ENCODE data around the gene SERPINA5. TPM values are rescaled to one million over a fixed set of nuclear protein-coding genes. Genes with fewer than 3 reads are reported as not detected.
A peak's percentile ranks its signal among the peaks of the same experiment; 100 is the strongest.

The SERPINA5 gene
- polyA plus RNA-seq, 3 donors from 2014 or later = not detected

DNA sequence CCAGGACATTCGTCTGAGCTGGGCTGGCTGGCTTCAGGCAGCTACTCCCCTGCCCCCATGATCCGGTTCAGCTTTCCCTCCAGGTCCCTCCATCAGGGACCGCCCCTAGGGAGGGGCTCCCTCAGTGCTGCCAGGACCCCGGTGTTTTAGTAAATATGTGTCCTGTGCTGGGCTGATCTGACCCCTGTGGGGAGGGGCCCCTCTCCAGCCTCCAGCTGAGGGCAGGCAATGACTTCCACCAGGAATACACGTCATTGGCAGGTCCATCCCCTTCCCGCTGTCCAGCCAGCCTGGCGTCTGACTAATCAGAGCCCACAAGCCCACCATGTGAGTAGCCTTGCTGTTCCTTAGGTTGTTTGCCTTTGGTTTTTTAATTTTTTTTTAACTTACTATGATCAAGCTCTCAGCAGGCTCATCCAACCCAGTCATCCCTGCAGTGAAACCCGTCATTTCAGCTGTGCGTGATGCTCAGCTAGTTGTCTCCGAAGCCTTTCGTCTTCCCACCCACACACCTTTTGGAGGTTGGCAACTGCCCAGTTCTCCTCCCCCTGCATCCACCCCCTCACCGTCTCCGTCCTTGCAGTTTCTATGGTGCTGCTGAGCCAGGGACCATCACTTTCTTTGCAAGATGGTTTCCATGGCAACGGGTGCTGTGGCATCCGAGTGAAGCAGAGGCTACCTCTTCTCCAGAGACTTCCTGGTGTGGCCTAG lies 35.9 kb upstream of the SERPINA5 start:
- peaks cover 0 to 11% (median 9%) of the 10 kb centered on the region in 3 donors for H3K27me3 Mint-ChIP-seq (ENCODE audit: low read depth in 3 of 3)
- no peak overlapping the region for H3K27ac Mint-ChIP-seq
- no peaks in the 10 kb centered on the region for H3K9me3 Mint-ChIP-seq

GRCh38 chr14:94547151-94547680 lies 34.0 kb upstream of the SERPINA5 start:
- Mint-ChIP-seq H3K36me3 (no peaks in the 10 kb centered on the region), H3K27me3 (ENCODE audit: low read depth in 3 of 3) (peaks cover 0 to 11% (median 9%) of the 10 kb centered on the region in 3 donors), H3K9me3 (no peaks in the 10 kb centered on the region), H3K4me1 (no peaks in the 10 kb centered on the region), H3K4me3 (no peak overlapping the region), H3K27ac (no peak overlapping the region)
- DNase-seq = no peak

More for the DNA sequence above, 35.9 kb upstream of the SERPINA5 start:
- no peak overlapping the region for H3K4me3 Mint-ChIP-seq
- no peak for DNase-seq
- no peaks in the 10 kb centered on the region for H3K4me1 Mint-ChIP-seq
- H3K36me3 Mint-ChIP-seq = no peaks in the 10 kb centered on the region

DNA sequence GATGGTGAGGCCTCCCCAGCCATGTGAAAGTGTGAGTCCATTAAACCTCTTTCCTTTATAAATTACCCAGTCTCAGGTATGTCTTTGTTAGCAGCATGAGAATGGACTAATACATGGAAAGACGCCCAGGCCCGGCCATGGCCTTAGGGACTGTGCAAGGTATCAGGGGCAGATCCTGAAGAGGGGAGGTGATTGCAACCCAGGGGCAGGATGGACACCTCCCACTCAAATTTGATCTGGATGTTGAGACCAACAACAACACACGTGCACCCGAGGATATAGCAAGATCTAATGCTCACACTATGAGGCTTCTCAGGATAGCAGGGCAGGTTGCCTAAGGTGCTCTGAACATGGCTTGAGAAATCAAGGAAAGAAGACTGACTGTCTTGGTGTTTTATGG lies 33.5 kb upstream of the SERPINA5 start:
- peaks cover 0 to 11% (median 9%) of the 10 kb centered on the region in 3 donors for H3K27me3 Mint-ChIP-seq (ENCODE audit: low read depth in 3 of 3)
- H3K27ac Mint-ChIP-seq = no peak overlapping the region
- no peaks in the 10 kb centered on the region for H3K9me3 Mint-ChIP-seq
- DNase-seq = no peak
- H3K4me1 Mint-ChIP-seq = no peaks in the 10 kb centered on the region
- H3K36me3 Mint-ChIP-seq = no peaks in the 10 kb centered on the region
- no peak overlapping the region for H3K4me3 Mint-ChIP-seq

- no peak overlapping the region for H3K27ac Mint-ChIP-seq
- DNase-seq = no peak
- H3K36me3 Mint-ChIP-seq = no peaks in the 10 kb centered on the region
- no peak overlapping the region for H3K4me3 Mint-ChIP-seq
- peaks cover 0 to 2% (median 0%) of the 10 kb centered on the region in 6 donors for H3K9me3 Mint-ChIP-seq
- H3K4me1 Mint-ChIP-seq = no peaks in the 10 kb centered on the region
- peaks cover 0 to 12% (median 9%) of the 10 kb centered on the region in 3 donors for H3K27me3 Mint-ChIP-seq (ENCODE audit: low read depth in 3 of 3)
Observed at GRCh38 chr14:94548131-94548998, 32.9 kb upstream of the SERPINA5 start.

DNA sequence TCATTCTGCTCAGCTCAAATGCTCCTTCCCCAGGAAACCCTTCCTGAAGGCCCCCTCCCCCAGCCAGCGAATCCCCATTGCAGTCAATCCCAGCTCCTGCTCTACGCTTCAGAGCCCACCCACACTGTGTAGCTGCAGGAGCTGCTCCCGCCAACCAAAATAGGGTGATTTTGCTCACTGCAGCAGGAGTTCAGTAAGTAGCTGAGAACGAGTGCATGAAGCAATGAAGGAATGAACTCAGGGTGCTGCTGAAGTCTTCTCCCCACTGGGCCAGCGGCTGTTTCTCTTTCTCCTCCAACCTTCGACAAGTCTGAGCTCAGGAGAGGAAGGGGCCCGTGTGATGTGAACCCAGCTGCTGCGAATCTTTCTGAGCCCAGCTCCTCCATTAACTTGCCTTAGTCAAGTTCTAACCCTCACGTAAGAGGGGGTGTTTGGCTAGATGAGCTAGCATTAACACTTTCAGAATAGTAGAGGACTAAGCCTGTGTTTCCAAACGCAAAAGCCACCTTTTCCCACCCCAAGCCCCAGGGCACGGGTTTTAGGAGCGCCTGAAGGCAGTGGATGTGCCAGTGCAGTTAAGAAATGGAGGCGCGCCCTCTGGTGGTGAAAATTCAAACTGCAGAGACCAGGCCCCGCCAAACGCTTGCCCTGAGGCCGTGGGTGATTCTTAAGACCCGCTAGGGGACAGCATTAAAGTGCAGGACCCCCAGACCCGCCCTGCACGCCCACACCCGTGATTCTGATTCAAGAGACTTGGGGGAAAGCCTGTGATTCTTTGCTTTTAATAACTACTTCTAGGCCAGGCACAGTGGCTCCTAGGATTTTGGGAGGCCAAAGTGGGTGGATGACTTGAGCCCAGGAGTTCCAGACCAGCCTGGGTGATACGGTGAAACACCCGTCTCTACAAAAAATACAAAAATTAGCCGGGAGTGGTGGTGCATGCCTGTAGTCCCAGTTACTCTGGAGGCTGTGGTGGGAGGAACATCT lies 31.9 kb upstream of the SERPINA5 start:
- DNase-seq = peak; percentile 14 to 18 (median 18)
- Mint-ChIP-seq H3K9me3 (peaks cover 0 to 2% (median 0%) of the 10 kb centered on the region in 6 donors), H3K27ac (no peak overlapping the region), H3K36me3 (no peaks in the 10 kb centered on the region), H3K4me3 (no peak overlapping the region), H3K4me1 (no peaks in the 10 kb centered on the region), H3K27me3 (ENCODE audit: low read depth in 3 of 3) (peaks cover 0 to 16% (median 11%) of the 10 kb centered on the region in 3 donors)

GRCh38 chr14:94550041-94550440 lies 31.2 kb upstream of the SERPINA5 start:
- Mint-ChIP-seq H3K36me3 (no peaks in the 10 kb centered on the region), H3K27me3 (ENCODE audit: low read depth in 3 of 3) (peaks cover 0 to 17% (median 12%) of the 10 kb centered on the region in 3 donors), H3K9me3 (peaks cover 0 to 4% (median 0%) of the 10 kb centered on the region in 6 donors), H3K4me3 (no peak overlapping the region), H3K27ac (no peak overlapping the region), H3K4me1 (no peaks in the 10 kb centered on the region)
- DNase-seq = no peak

DNA sequence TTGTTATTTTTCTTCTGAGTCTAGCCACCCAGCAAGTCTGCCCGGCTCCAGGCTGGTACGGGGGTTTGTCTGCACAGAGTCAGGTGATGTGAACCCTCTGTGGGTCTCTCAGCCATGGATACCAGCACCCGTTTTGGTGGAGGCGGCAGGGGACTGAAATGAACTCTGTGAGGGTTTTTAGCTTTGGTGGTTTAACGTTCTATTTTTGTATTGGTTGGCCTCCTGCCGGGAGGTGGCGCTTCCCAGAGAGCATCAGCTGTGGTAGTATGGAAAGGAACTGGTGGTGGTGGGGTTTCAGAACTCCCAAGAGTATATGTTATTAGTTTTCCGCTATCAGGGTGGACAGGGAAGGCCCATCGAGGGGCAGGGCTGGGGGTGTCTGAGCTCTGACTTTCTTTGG lies 25.2 kb upstream of the SERPINA5 start:
- DNase-seq = no peak

DNA sequence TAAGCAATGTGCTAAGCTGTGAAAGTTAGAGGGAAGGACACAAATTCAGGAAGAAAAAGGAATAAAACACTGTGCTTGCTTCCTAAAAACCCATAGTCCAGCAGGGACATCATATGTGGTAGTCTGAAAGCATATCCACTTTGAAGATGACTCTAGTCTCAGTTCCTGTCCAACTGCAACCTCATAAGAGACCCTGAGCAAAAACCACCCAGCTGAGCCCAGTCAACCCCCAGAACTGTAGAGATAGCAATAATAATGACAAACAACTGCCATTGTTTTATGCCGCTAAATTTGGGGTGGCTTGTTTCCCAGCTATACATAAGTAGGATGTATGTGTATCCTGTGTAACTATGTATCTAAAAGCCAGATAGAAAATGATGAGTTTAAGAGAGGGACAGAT lies 23.9 kb upstream of the SERPINA5 start:
- Mint-ChIP-seq H3K27ac (no peak overlapping the region), H3K4me3 (no peak overlapping the region), H3K9me3 (peaks cover 0 to 4% (median under 1%) of the 10 kb centered on the region in 6 donors), H3K27me3 (ENCODE audit: low read depth in 3 of 3) (peaks cover 0 to 14% (median 6%) of the 10 kb centered on the region in 3 donors), H3K36me3 (no peaks in the 10 kb centered on the region), H3K4me1 (no peaks in the 10 kb centered on the region)
- no peak for DNase-seq

More for the DNA sequence above, 25.2 kb upstream of the SERPINA5 start:
- Mint-ChIP-seq H3K36me3 (no peaks in the 10 kb centered on the region), H3K4me3 (no peak overlapping the region), H3K27ac (no peak overlapping the region), H3K9me3 (peaks cover 0 to 4% (median under 1%) of the 10 kb centered on the region in 6 donors), H3K27me3 (ENCODE audit: low read depth in 3 of 3) (peaks cover 0 to 16% (median 5%) of the 10 kb centered on the region in 3 donors), H3K4me1 (no peaks in the 10 kb centered on the region)

DNA sequence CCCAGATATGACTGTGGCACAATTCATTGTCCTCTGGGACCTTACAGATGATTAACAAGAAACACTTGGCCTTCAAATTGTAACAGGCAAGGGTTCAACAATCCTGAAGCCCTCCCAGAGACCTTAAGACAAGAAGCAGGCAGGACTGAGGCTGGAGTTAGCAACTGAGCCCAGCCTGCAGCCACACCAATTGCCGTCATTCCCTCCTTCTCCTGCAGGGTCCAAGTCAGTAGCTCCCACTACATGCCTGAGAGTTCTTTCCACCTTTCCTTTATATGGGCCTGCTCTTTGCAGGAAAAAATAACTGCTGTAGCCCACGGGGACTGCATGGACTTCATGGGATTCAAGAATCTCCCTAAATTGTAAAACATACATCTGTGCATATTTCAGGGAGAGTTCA lies 22.4 kb upstream of the SERPINA5 start:
- peaks cover 0 to 4% (median under 1%) of the 10 kb centered on the region in 6 donors for H3K9me3 Mint-ChIP-seq
- no peaks in the 10 kb centered on the region for H3K36me3 Mint-ChIP-seq
- H3K4me3 Mint-ChIP-seq = no peak overlapping the region
- H3K27ac Mint-ChIP-seq = no peak overlapping the region
- peaks cover 0 to 9% (median 6%) of the 10 kb centered on the region in 3 donors for H3K27me3 Mint-ChIP-seq (ENCODE audit: low read depth in 3 of 3)
- no peak for DNase-seq
- no peaks in the 10 kb centered on the region for H3K4me1 Mint-ChIP-seq

DNA sequence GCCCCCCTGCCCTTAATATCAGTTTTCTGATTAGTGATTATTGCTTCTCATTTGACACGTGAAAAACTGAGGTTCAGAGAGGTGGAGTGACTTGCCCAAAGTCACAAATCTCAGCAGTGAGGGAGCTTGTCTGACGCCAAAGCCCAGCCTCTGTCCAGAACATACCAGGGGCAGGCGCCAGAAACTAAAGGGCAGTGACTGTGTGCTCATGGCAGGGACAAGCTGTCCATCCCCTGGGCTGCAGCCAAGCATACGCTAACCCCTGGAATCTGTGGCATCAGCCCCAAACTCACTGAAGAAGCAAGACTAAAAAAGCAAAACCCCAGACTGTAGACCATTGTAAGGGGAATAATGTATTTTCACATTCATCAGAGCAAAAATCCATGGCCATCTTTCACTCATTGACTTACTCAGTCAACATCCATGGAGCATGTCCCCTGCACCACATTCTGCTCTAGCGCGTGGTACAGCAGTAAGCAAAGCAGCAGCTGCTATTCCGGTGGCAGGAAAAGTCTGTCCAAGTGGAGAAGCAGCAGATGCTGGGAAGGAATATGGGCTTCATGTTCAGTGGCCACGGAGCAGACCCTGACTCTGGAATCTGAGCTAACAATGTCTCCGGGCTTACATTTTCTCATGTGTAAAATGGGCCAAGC lies 21.5 kb upstream of the SERPINA5 start:
- Mint-ChIP-seq H3K36me3 (no peaks in the 10 kb centered on the region), H3K27me3 (ENCODE audit: low read depth in 3 of 3) (peaks cover 0 to 7% (median 3%) of the 10 kb centered on the region in 3 donors), H3K4me1 (no peaks in the 10 kb centered on the region), H3K9me3 (peaks cover 0 to 3% (median under 1%) of the 10 kb centered on the region in 6 donors), H3K4me3 (no peak overlapping the region), H3K27ac (no peak overlapping the region)
- DNase-seq = no peak

DNA sequence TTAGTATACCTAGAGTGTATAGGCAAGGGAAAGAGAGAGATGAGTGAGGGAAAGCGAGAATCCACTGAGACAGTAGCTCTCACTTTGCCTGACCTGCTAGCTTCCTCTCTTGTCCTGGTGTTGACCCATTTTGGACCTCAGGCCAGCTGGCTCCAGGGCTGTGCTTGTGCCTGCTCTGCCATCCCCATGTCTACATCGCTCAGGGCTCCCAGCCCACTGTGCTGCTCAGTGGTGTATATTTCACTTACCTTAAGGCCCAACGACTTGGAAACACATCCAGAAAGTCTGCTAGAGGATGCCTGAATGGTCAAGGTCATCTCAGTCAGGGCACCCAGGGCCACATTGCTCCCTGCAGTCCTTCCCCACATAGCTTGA lies 20.9 kb upstream of the SERPINA5 start:
- H3K27ac Mint-ChIP-seq = no peak overlapping the region
- no peak for DNase-seq
- H3K36me3 Mint-ChIP-seq = no peaks in the 10 kb centered on the region
- no peak overlapping the region for H3K4me3 Mint-ChIP-seq
- H3K27me3 Mint-ChIP-seq (ENCODE audit: low read depth in 3 of 3) = peaks cover 0 to 7% (median 3%) of the 10 kb centered on the region in 3 donors
- no peaks in the 10 kb centered on the region for H3K4me1 Mint-ChIP-seq
- H3K9me3 Mint-ChIP-seq = peaks cover 0 to 2% (median 0%) of the 10 kb centered on the region in 6 donors

DNA sequence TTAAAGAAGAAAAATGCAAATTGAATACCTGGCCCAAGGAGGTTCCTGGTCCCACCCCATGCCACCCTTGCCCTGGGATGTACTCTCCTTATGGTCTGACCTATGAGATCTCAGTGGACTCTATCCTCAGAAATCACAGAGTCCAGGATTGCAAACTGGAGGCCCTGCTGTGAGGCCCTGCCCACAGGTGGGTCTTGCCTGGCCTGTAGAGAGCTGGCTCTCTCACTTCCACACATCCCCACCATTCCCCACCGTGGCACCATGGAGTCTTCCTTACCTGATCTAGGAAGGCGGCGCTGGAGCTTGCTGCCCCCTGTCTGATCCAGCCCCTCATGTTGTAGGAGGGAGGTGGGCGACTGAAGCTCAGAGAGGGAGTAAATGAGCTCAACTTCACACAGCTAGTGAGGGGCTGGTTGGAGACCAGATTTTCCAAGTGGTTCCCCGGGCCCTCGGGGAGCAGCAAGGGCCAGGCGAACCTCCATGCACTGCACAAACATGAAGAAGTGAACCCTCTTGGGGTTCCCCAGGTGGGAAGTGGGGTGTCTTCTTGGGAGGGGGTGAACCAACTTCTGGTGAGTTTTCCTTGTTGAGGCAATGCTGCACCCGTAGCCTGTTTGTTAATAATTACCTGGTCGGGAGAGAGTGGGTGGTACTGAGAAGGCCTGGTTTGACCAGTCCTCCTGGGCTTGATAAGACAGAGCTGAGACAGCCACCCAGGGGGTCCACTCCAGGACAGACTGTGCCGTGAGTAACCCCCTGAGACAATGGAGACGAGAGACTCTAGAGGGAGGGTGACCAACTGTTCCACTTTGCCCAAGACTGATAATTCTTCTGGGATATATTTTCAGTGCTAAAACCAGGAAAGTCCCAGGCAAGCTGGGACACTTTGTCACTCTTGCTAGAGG lies 20.2 kb upstream of the SERPINA5 start, which contains the start of gene SERPINA4:
TSS of gene SERPINA4 (plus strand) at position 692 of the 905 bp plus-strand sequence. CDS start 2,041 bp downstream, outside the sequence.
- no peak for DNase-seq
- no peaks in the 10 kb centered on the region for H3K9me3 Mint-ChIP-seq
- no peaks in the 10 kb centered on the region for H3K4me1 Mint-ChIP-seq
- H3K4me3 Mint-ChIP-seq = no peak within 1 kb of the TSS
- no peak within 1 kb of the TSS for H3K27ac Mint-ChIP-seq
- no peaks in the 10 kb centered on the region for H3K36me3 Mint-ChIP-seq
- H3K27me3 Mint-ChIP-seq (ENCODE audit: low read depth in 3 of 3) = peaks cover 2 to 7% (median 3%) of the 10 kb centered on the region in 3 donors

Measured in immature natural killer cell (primary cell).